SK-N-SH treated with all-trans-retinoic acid at 6 μM for 48 hours (cell line): ENCODE results near the gene NOP16.

ENCODE experiments used
- ATAC-seq: fragments of 200-7000 bp; cut with Tn5 transposase; 3 replicates; pipeline ENCODE4 v1.9.1; 2020; ENCODE audit warnings: mild to moderate bottlenecking, moderate library complexity
- ARNTL ChIP-seq: fragments of 450-650 bp; formaldehyde crosslinking; IDR thresholded peaks from 2 replicates; pipeline ENCODE4 v1.5.0; 2020; ENCODE audit warnings: low read depth, mild to moderate bottlenecking, moderate library complexity, borderline replicate concordance
- BACH2 ChIP-seq: fragments of 250-450 bp; sonication (Bioruptor Pico); IDR thresholded peaks from 2 replicates; pipeline ENCODE4 v1.9.0; 2021; ENCODE audit warnings: mild to moderate bottlenecking, borderline replicate concordance
- CSDC2 ChIP-seq: fragments of 250-450 bp; sonication (Bioruptor Pico); IDR thresholded peaks from 2 replicates; pipeline ENCODE4 v1.5.0; 2020; ENCODE audit warnings: mild to moderate bottlenecking, moderate library complexity
- ESRRG ChIP-seq: fragments of 250-450 bp; sonication (Bioruptor Pico); IDR thresholded peaks from 2 replicates; pipeline ENCODE4 v1.6.1; 2021; ENCODE audit warnings: mild to moderate bottlenecking
- ISL1 ChIP-seq: fragments of 250-450 bp; sonication (Bioruptor Pico); IDR thresholded peaks from 2 replicates; pipeline ENCODE4 v2.1.2; 2022; ENCODE audit warnings: mild to moderate bottlenecking, moderate library complexity
- OSR1 ChIP-seq: fragments of 250-450 bp; sonication (Bioruptor Pico); IDR thresholded peaks from 2 replicates; pipeline ENCODE4 v1.8.0; 2022; ENCODE audit warnings: moderate library complexity, mild to moderate bottlenecking, inconsistent platforms
- PPARA ChIP-seq: fragments of 250-450 bp; sonication (Bioruptor Pico); IDR thresholded peaks from 2 replicates; pipeline ENCODE4 v1.5.0; 2020; ENCODE audit warnings: mild to moderate bottlenecking, borderline replicate concordance
- SNAI2 ChIP-seq: fragments of 250-450 bp; sonication (Bioruptor Pico); IDR thresholded peaks from 2 replicates; pipeline ENCODE4 v1.5.0; 2020; ENCODE audit warnings: mild to moderate bottlenecking, moderate library complexity
- TCF4 ChIP-seq: fragments of 250-450 bp; sonication (Bioruptor Pico); IDR thresholded peaks from 2 replicates; pipeline ENCODE4 v1.8.0; 2021; ENCODE audit warnings: mild to moderate bottlenecking, moderate library complexity, borderline replicate concordance
- TOX ChIP-seq: fragments of 250-450 bp; sonication (Bioruptor Pico); IDR thresholded peaks from 2 replicates; pipeline ENCODE4 v1.8.0; 2021; ENCODE audit warnings: mild to moderate bottlenecking, moderate library complexity, borderline replicate concordance
- ZC3H10 ChIP-seq: fragments of 250-450 bp; sonication (Bioruptor Pico); IDR thresholded peaks from 2 replicates; pipeline ENCODE4 v1.5.1; 2021; ENCODE audit warnings: mild to moderate bottlenecking, moderate library complexity
- ZFP3 ChIP-seq: fragments of 250-450 bp; sonication (Bioruptor Pico); IDR thresholded peaks from 2 replicates; pipeline ENCODE4 v1.5.0; 2020; ENCODE audit warnings: mild to moderate bottlenecking, moderate library complexity
- ZFP30 ChIP-seq: fragments of 450-650 bp; formaldehyde crosslinking; IDR thresholded peaks from 2 replicates; pipeline ENCODE4 v1.5.0; 2022; ENCODE audit warnings: mild to moderate bottlenecking, moderate library complexity
- ZNF565 ChIP-seq: fragments of 450-650 bp; formaldehyde crosslinking; conservative IDR thresholded peaks from 2 replicates; pipeline ENCODE4 v1.5.0; 2020; ENCODE audit warnings: low read depth, mild to moderate bottlenecking, moderate library complexity
- ZNF8 ChIP-seq: fragments of 450-650 bp; formaldehyde crosslinking; IDR thresholded peaks from 2 replicates; pipeline ENCODE4 v1.5.0; 2020; ENCODE audit warnings: mild to moderate bottlenecking, moderate library complexity
- TF ChIP-seq, protein P1 (sequence below): fragments of 250-450 bp; sonication (Bioruptor Pico); IDR thresholded peaks from 2 replicates; pipeline ENCODE4 v1.5.1; 2021; ENCODE audit warnings: mild to moderate bottlenecking, moderate library complexity
- TF ChIP-seq, protein P2 (sequence below): fragments of 250-450 bp; sonication (Bioruptor Pico); IDR thresholded peaks from 2 replicates; pipeline ENCODE4 v1.8.0; 2020; ENCODE audit warnings: mild to moderate bottlenecking, moderate library complexity, borderline replicate concordance
- TF ChIP-seq, protein P3 (sequence below): fragments of 250-450 bp; sonication (Bioruptor Pico); IDR thresholded peaks from 2 replicates; pipeline ENCODE4 v1.5.1; 2020; ENCODE audit warnings: low read depth, mild to moderate bottlenecking, moderate library complexity
- TF ChIP-seq, protein P4 (sequence below): fragments of 250-450 bp; sonication (Bioruptor Pico); IDR thresholded peaks from 2 replicates; pipeline ENCODE4 v1.5.0; 2020; ENCODE audit warnings: mild to moderate bottlenecking, moderate library complexity

NOP16 gene

DNA sequence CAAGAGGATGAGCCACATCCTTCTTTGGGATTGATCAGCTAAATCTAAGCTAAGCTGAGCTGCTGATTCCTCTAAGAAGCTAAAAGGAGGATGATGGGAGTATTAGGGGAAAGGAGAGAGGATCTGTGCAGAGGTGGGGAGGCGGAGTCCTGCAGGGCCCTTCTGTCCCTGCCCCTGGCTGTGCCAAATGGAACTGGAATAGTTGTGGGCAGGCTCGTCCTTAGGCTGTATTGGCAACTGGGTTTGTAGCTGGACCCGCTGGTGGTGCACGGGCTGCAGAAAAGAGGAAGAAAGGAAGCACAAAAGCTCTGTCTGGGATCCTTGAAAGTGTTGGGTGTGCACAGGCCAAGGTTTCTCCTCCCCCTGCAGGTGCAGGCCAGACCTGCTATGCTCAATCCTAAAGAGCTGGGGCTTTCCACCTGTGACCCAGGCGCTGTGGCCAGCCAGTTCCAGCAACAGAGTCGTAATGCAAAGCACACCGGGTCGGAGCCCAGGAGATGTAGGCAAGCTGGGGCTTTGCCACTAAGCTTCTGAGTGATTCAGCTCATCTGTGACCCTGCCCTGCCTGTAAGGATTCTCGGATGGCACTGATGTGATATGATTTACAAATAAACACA is 18.1 kb upstream of the NOP16 start:
- ATAC-seq, result no peak
- TF ChIP-seq ESRRG (CRISPR knock-in tag) (no peak), OSR1 (CRISPR knock-in tag) (no peak), ZNF565 (CRISPR knock-in tag) (no peak)
- TF ChIP-seq, protein P1, sequence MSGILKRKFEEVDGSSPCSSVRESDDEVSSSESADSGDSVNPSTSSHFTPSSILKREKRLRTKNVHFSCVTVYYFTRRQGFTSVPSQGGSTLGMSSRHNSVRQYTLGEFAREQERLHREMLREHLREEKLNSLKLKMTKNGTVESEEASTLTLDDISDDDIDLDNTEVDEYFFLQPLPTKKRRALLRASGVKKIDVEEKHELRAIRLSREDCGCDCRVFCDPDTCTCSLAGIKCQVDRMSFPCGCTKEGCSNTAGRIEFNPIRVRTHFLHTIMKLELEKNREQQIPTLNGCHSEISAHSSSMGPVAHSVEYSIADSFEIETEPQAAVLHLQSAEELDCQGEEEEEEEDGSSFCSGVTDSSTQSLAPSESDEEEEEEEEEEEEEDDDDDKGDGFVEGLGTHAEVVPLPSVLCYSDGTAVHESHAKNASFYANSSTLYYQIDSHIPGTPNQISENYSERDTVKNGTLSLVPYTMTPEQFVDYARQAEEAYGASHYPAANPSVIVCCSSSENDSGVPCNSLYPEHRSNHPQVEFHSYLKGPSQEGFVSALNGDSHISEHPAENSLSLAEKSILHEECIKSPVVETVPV (CRISPR knock-in tag), result no peak
- TF ChIP-seq, all 23 proteins: peak for 0

DNA sequence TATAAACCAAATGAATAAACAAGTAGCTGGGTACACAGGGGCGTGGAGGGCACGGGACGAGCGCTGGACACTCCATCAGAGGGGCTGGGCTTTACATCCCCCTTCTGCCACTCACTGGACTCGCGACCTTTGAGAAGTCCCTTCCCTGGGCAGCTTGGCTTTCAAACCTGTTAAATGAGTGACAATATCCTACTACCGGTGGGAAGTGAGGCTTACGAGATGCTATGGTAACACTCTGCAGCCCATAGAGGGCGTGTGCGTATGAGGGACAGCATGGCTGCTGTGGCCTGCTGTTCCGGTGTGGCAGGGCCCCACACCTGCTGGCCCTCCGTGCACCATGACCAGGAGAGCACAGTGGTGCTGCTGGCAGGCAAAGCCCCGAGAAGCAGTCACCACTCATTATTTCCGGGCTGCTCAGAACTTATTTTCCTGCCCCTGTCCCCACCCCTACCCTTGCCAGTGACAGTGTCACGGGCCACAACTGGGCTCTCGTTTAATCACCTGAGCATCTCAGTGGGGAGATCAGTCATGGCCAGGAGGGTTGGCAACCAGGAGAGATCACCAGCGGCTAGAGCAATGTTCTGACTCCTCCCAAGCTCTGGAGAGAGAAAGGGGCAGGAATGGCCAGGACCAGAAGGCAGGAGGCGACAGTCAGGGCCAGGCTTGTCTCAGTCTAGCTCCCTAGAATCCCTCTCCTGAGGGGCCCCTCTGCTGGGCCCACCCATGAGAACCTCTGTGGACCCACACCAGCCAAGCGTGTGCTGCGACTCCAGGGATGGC is 17.4 kb upstream of the NOP16 start:
- ATAC-seq, result no peak; the same call in 2 of the 3 replicates
- TF ChIP-seq ZFP3 (no peak), OSR1 (CRISPR knock-in tag) (no peak), CSDC2 (CRISPR knock-in tag) (no peak), ESRRG (CRISPR knock-in tag) (no peak), ZFP30 (CRISPR knock-in tag) (no peak), ZNF565 (CRISPR knock-in tag) (no peak), SNAI2 (no peak), ISL1 (CRISPR knock-in tag) (no peak), TOX (CRISPR knock-in tag) (no peak), PPARA (CRISPR knock-in tag) (no peak), BACH2 (CRISPR knock-in tag) (no peak), ZNF8 (no peak), TCF4 (no peak), ZC3H10 (CRISPR knock-in tag) (no peak)
- TF ChIP-seq, protein P2, sequence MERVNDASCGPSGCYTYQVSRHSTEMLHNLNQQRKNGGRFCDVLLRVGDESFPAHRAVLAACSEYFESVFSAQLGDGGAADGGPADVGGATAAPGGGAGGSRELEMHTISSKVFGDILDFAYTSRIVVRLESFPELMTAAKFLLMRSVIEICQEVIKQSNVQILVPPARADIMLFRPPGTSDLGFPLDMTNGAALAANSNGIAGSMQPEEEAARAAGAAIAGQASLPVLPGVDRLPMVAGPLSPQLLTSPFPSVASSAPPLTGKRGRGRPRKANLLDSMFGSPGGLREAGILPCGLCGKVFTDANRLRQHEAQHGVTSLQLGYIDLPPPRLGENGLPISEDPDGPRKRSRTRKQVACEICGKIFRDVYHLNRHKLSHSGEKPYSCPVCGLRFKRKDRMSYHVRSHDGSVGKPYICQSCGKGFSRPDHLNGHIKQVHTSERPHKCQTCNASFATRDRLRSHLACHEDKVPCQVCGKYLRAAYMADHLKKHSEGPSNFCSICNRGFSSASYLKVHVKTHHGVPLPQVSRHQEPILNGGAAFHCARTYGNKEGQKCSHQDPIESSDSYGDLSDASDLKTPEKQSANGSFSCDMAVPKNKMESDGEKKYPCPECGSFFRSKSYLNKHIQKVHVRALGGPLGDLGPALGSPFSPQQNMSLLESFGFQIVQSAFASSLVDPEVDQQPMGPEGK (CRISPR knock-in tag), result no peak
- TF ChIP-seq, protein P3, sequence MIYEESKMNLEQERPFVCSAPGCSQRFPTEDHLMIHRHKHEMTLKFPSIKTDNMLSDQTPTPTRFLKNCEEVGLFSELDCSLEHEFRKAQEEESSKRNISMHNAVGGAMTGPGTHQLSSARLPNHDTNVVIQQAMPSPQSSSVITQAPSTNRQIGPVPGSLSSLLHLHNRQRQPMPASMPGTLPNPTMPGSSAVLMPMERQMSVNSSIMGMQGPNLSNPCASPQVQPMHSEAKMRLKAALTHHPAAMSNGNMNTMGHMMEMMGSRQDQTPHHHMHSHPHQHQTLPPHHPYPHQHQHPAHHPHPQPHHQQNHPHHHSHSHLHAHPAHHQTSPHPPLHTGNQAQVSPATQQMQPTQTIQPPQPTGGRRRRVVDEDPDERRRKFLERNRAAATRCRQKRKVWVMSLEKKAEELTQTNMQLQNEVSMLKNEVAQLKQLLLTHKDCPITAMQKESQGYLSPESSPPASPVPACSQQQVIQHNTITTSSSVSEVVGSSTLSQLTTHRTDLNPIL (CRISPR knock-in tag), result no peak
- TF ChIP-seq, protein P1 (CRISPR knock-in tag), result no peak
- TF ChIP-seq, protein P4, sequence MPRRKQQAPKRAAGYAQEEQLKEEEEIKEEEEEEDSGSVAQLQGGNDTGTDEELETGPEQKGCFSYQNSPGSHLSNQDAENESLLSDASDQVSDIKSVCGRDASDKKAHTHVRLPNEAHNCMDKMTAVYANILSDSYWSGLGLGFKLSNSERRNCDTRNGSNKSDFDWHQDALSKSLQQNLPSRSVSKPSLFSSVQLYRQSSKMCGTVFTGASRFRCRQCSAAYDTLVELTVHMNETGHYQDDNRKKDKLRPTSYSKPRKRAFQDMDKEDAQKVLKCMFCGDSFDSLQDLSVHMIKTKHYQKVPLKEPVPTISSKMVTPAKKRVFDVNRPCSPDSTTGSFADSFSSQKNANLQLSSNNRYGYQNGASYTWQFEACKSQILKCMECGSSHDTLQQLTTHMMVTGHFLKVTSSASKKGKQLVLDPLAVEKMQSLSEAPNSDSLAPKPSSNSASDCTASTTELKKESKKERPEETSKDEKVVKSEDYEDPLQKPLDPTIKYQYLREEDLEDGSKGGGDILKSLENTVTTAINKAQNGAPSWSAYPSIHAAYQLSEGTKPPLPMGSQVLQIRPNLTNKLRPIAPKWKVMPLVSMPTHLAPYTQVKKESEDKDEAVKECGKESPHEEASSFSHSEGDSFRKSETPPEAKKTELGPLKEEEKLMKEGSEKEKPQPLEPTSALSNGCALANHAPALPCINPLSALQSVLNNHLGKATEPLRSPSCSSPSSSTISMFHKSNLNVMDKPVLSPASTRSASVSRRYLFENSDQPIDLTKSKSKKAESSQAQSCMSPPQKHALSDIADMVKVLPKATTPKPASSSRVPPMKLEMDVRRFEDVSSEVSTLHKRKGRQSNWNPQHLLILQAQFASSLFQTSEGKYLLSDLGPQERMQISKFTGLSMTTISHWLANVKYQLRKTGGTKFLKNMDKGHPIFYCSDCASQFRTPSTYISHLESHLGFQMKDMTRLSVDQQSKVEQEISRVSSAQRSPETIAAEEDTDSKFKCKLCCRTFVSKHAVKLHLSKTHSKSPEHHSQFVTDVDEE, result no peak
- TF ChIP-seq, all 23 proteins: peak for 0

DNA sequence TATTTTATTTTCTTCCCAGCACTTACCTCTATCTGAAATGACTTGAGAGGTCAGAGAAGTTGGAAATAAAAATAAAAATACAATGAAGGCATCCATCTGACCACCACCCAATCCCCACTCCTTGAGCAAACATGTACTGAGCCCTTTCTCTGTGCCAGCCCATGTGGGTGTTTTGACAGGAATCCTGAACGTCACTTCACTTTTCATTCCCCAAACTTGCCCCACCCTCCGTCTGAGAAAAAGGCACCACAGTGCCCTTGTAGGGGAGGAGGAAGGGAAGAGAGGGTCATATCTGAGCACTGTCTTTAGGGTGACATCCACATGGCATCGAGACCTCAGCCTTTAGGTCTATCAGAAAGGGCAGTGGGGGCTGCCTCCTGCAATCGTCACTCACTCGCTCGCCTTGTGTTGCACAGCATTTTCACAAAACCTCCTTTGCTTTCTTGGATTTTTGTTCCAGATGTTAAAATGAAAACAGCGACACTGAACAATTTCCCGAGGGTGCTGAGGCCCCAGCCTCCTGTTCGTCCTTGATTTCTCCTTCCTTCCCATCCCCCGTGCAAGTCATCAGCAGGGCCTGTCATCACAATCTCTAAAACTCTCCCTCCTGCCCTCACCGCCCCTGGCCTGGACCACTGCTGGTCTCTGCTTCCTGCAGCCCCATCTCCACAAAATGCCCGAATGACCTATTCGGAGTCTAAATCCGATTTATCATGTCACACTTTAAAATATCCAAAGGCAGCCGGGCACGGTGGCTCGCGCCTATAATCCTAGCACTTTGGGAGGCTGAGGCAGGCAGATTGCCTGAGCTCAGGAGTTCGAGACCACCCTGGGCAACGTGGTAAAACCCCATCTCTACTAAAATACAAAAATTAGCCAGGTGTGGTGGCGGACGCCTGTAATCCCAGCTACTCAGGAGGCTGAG is 13.1 kb upstream of the NOP16 start:
- no peak for ATAC-seq
- TF ChIP-seq ARNTL (CRISPR knock-in tag) (no peak), OSR1 (CRISPR knock-in tag) (no peak)
- TF ChIP-seq, all 23 proteins: peak for 0
